HG03342 (cell line): ENCODE data around the gene NOL8.

Experiments
- ATAC-seq: cut with Tn5 transposase; IDR thresholded peaks from one replicate; pipeline ENCODE4 v1.9.1; 2021; ENCODE audit warnings: mild to moderate bottlenecking, moderate library complexity; ENCODE audit not compliant: unreplicated experiment

The NOL8 gene

DNA sequence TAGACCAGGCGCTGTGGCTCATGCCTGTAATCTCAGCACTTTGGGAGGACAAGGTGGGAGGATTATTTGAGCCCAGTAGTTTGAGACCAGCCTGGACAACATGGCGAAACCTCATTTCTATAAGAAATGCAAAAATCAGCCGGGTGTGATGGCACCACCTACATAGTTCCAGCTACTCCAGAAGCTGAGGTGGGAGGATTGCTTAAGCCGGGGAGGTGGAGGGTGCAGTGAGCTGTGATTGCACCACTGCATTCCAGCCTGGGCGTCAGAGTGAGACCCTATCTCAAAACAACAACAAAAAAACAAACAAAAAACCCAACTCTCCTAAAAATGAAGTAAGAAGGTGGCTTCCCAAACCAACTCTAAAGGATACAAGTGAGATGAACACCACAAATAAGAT is 54.6 kb downstream of the NOL8 start:
- no peak for ATAC-seq

DNA sequence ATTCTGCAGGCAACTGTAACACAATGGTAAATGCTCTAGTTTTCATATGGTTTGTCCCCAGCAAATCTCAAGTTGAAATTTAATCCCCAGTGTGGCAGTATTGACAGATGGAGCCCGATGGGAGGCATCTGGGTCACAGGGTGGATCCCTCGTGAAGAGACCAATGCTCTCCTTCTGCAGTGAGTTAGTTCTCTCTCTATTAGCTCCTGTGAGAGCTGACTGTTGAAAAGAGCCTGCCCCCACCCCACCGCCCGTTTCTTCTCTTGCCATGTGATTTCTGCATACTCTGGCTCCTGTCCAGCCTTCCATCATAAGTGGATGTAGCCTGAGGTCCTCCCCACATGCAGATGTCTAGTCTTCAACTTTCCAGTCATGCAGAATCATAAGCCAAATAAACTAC is 58.7 kb downstream of the NOL8 start:
- no peak for ATAC-seq

DNA sequence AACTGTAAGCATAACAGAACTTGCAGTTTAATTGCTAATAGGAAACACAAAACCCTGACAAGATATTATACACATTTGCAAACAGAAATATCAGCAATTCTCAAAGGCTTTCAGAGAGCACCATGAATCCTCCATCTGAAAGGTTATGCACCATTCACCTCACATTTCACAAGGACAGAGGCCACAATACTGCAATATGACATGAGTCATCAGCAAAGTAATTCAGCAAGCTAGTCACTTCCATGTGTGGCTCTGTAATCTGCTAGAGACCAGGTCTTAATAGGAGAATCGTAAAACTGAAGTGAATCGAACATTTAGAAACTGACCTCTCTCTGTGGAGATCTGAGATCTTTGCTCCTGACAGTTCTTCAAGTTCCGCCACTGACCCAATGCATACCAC is 60.0 kb downstream of the NOL8 start:
- no peak for ATAC-seq

DNA sequence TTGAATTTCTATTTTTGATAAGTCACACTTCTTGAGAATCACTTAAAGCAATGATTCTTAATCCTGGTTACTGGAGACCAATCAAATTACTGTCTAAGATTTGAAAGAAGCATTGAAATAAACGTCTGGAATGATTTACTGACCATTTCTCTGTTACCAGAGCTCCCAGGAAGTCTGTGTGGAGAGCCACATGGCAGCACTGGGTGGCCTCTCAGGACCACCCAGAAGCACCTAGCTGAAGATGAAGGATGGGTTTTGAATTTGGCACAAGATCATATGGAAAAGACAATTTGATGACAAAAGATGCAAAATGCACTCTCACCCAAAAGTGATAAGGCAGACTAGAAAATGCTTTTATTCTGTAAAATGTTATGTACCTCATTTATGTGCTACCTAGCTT is 62.0 kb downstream of the NOL8 start:
- ATAC-seq: no peak

DNA sequence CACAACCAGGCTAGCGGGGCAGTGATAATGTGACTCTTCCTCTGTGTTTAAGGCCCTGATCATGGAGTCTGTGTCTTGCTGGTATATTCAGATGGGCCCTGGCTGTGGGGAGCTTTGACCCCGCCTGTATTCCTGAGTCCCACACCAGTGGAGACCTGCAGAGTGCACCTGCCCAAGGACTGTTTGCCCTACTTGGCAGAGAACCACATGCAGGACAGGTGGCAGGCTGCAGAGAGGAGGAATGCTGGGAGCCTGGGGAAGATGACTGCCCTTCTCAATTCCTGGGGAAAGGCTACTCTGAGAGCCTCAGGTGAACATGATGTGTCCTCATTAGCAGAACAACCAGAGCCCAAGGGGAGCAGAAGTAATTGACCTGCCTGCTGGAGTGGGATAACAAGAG is 67.8 kb downstream of the NOL8 start:
- ATAC-seq: no peak

DNA sequence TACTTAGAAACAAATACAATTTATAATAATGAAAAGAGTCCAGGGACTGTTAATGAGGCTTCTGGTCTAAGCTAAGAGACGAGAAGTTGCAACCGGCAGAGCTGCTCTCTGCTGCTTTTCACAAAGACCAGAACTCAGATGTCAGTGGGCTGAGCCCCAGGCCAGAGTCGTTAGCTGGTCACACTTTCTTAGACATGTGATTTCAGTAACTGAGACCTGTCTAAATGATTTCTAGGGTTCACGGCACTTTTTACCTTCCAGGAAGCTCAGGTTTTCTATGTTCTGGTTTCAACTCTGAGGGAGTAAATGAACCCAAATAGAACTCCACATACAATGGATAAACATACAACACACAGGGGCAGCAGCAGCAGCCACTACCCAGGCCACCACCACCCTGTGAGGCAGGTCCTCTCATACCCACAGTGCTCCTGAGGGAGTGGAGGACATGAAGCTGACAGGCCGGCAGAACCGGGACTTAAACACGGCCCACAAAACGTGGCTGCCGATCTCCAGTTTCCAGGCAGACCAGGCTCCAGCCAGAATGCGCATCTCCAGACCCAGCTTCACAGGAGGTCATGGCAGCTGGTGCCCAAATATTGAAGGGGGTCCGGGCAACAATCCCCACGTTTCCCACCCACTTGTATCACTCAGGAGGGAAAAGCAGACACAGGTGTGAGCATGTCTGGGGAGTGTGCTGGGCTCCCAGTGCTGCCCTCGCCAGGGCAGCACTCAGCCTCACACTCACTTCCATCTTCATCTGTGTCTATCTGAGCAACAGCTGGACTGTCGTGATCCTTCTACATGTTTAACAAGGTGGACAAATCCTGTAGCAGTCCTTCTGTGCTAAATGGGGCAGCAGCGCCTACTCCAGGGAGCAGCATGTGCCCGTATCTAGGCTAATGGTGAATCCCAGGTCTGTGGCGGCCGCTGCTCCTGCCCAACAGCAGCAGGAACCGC is 70.5 kb downstream of the NOL8 start:
- ATAC-seq: no peak

DNA sequence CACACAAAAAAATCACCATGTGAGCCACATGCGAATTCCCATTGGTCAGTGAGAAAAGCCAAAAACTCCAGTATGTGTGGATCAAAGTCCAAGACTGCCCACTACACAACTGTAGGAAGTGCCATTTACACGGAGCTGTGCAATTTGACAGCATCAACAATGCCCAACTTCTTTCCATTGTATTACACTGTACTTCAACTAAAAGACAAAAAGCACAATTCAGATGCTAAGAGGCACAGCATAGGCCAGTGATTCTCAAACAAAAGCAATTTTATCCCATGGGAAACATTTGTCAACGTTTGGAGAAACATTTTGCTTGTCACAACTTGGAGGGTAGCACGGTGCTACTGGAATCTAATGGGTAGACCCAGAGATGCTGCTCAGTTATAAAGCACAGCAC is 71.5 kb downstream of the NOL8 start:
- no peak for ATAC-seq

DNA sequence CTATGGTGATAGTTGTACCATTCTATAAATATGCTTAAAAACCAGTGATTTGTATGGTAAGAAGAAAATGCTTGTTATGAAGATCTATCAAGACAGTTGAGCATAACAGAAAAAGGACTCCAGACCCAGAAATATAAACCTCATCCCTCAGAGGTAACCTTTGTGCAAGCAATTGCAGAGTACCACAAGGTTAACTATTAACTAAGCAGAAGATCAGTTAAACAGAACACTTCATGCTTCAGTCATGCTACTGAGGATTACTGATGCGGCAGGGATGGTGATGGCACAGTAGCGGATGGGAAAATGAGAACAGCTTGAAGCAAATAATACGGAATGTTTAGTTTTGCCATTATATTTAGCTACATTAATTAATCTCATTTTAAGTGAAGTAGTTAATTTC is 77.2 kb downstream of the NOL8 start:
- no peak for ATAC-seq
